NOMO-1 (cell line): Measurements from ENCODE around the gene GPR141.

Experiments
- DNase-seq, 2 experiments: peaks; one replicate each; lab custom pipeline; 2025; ENCODE audit not compliant: unreplicated experiment in 2 of 2; lab: John Stamatoyannopoulos, UW

Gene GPR141

DNA sequence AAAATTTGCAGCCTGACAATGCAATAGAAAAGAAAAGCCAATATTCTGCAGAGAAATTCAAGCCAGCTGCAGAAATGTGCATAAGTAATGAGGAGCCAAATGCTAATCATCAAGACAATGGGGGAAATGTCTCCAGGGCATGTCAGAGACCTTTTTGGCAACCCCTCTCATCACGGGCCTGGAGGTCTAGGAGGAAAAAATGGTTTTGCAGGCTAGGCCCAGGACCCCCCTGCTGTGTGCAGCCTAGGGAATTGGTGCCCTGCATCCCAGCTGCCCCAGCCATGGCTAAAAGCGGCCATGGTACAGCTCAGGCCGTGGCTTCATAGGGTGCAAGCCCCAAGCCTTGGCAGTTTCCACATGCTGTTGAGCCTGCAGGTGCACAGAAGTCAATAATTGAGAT lies 92.4 kb downstream of the GPR141 start:
- DNase-seq: no peak

DNA sequence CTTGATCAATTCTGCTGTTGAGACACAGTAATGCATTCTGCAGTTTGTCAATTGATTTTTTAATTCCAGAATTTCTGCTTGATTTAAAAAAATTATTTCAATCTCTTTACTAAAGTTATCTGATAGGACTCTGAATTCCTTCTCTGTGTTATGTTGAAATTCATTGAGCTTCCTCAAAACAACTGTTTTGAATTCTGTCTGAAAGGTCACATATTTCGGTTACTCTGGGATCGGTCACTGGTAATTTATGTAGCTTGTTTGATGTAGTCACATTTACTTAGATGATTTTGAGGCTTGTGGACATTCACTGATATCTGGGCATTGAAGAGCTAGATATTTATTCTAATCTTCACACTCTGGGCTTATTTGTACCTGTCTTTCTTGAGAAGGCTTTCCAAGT lies 97.6 kb downstream of the GPR141 start:
- peak in 1 of 2 experiments; percentile 17 for DNase-seq

DNA sequence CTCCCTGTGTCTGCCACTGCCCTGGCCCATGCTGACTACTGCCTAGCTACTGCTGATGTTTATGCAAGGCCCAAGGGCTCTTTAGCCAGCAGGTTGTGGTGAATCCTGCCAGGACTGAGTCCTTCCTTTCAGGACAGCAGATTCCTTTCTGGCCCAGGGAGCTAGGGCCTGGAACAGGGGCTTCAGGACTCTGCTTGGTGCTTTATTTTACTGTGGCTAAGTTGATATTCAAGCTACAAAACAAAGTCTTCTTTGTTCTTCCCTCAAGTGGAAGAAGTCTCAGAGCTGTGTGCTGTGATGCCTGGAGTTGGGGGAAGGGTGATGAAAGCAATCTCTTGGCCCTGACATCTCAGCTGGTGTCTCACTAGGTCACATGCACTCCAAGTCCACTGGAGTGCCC lies 98.6 kb downstream of the GPR141 start:
- no peak for DNase-seq

DNA sequence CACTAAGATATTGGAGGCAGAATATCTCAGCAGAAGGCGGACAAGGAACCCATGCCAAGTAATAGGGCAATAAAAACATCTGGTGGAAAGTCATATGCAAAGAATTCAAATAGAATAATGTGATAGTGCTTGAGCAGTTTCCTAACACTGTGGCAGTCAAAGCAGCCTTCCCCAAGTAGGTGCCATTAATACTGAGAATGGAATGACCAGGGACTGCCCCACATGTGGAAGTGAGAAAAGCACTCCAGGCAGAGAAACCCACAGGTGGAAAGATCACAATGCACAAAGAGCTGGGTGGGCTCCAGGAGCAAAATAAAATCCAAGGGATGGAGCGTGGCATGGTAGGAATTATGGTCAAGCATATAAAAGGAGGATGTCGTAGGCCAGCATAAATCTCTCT lies 100.4 kb downstream of the GPR141 start:
- DNase-seq: no peak

DNA sequence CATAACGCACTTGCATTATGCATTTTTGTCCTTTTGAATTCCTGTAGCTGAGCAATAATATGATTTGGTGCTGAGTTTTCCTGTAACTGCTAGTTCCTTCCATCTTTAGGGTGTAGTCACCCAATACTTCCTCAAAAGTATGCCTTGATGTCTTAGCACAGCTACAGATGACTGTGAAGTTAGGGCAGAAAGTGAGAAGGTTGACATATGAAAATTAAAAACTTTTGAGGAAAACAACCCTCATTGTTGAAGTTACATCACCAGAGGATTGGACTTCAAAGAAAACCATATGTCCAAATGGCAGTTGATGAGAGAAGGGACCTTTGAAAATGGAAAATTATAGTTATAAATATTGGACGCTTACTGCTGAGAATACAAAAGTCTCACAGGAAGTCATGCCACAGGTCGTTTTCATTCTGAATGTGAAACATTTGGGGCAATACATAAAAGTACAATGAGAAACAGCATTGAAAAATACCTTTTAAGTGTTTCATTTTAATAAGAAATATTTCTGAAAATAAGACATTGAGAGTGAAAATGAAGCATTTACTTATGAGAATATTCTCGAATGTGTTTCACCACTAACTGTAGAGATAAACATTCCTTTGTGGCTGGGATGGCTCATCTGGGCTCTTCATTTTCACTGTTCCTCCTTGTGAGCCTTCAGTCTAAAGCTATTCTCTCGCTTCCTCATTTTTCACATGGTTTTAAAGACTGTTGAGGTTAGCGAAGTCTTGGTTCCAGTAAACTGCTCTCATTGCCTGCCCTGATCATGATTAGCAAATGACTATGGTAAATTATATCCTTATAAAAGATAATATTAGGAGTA lies 103.4 kb downstream of the GPR141 start:
- peak; percentile 81 to 96 for DNase-seq
